MCF 10A (cell line): ENCODE data around the gene UBAP1L. TPM values are rescaled to one million over a fixed set of nuclear protein-coding genes. Genes with fewer than 3 reads are reported as not detected.

Experiments
- BruUV-seq: library from RNA; stranded (reverse); fragments of 400-500 nt; replicated peaks from 2 replicates; lab custom pipeline; 2021; lab: Mats Ljungman, UMichigan
- CTCF ChIA-PET: fragments of 300-600 bp; sonication (Branson Sonifier 250); formaldehyde crosslinking; extraction: SDS; loops from one replicate; lab custom pipeline; 2021; ENCODE audit warnings: antibody characterized with exemption, inconsistent platforms; lab: Yijun Ruan, JAX
- POLR2A ChIA-PET: fragments of 300-600, 350-650 bp; sonication (Branson Sonifier 250); formaldehyde crosslinking; extraction: SDS; loops from one replicate; lab custom pipeline; 2020; ENCODE audit warnings: antibody characterized with exemption, inconsistent platforms; lab: Yijun Ruan, JAX
- DNase-seq: peaks from one replicate; pipeline ENCODE4 v3.0.0-alpha.2; 2018; ENCODE audit not compliant: unreplicated experiment
- H3K27ac Mint-ChIP-seq: one replicate; pipeline ENCODE4 v1.8.0; 2022; ENCODE audit warnings: mild to moderate bottlenecking, low read depth, mixed read lengths; ENCODE audit not compliant: unreplicated experiment
- H3K27me3 Mint-ChIP-seq: one replicate; pipeline ENCODE4 v1.8.0; 2022; ENCODE audit warnings: mixed read lengths; ENCODE audit not compliant: insufficient read depth, unreplicated experiment
- H3K36me3 Mint-ChIP-seq: one replicate; pipeline ENCODE4 v1.8.0; 2022; ENCODE audit warnings: mild to moderate bottlenecking, moderate library complexity, mixed read lengths; ENCODE audit not compliant: insufficient read depth, unreplicated experiment
- H3K4me1 Mint-ChIP-seq: one replicate; pipeline ENCODE4 v1.8.0; 2022; ENCODE audit warnings: mixed read lengths; ENCODE audit not compliant: insufficient read depth, unreplicated experiment
- H3K4me3 Mint-ChIP-seq: one replicate; pipeline ENCODE4 v1.8.0; 2022; ENCODE audit warnings: mild to moderate bottlenecking, moderate library complexity, mixed read lengths; ENCODE audit not compliant: unreplicated experiment
- H3K9me3 Mint-ChIP-seq: one replicate; pipeline ENCODE4 v1.8.0; 2022; ENCODE audit warnings: mixed read lengths; ENCODE audit not compliant: unreplicated experiment
- intact Hi-C: fragments of 100-400 bp; cut with micrococcal nuclease; formaldehyde crosslinking; loops from 2 replicates; pipeline ENCODE4 v1.14.1; 2022
- total RNA-seq: library from RNA; stranded (reverse); gene quantifications from 2 replicates; pipeline ENCODE4 v1.2.3, GENCODE V29; 2022
- TF ChIP-seq, protein P1 (sequence below): fragments of 200-600 bp; IDR thresholded peaks from one replicate; pipeline ENCODE4 v1.8.0; 2022; ENCODE audit warnings: antibody characterized with exemption, mild to moderate bottlenecking; ENCODE audit not compliant: unreplicated experiment

UBAP1L gene
- total RNA-seq, 1 experiment from 2014 or later, result 3.0 TPM

DNA sequence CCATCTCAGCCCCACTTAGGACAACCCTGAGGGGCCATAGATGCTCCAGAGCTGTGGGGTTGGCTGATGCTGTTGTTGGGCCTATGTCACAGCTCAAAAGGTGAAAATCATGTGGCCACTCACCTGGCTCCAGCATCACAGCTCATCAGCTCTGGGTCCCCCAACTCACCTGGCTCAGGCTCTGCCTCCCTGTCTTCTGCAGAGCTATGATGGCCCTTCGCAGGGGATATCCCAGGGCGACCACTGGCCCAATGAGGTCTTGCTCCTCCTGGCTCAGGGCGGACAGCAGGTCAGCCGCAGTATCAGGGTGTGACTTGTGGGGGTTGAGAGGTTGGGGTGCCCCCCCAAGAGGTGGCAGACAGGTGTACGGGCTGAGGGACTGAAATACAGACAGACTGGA, 15.7 kb downstream of the UBAP1L start:
- BruUV-seq, result no TSS peak
- no peak for DNase-seq
- Mint-ChIP-seq H3K27me3 (no peaks in the 10 kb centered on the region), H3K27ac (no peak overlapping the region), H3K9me3 (no peaks in the 10 kb centered on the region), H3K36me3 (peaks cover 31% of the 10 kb centered on the region), H3K4me3 (no peak overlapping the region), H3K4me1 (no peaks in the 10 kb centered on the region)
- TF ChIP-seq, protein P1, sequence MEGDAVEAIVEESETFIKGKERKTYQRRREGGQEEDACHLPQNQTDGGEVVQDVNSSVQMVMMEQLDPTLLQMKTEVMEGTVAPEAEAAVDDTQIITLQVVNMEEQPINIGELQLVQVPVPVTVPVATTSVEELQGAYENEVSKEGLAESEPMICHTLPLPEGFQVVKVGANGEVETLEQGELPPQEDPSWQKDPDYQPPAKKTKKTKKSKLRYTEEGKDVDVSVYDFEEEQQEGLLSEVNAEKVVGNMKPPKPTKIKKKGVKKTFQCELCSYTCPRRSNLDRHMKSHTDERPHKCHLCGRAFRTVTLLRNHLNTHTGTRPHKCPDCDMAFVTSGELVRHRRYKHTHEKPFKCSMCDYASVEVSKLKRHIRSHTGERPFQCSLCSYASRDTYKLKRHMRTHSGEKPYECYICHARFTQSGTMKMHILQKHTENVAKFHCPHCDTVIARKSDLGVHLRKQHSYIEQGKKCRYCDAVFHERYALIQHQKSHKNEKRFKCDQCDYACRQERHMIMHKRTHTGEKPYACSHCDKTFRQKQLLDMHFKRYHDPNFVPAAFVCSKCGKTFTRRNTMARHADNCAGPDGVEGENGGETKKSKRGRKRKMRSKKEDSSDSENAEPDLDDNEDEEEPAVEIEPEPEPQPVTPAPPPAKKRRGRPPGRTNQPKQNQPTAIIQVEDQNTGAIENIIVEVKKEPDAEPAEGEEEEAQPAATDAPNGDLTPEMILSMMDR, result no peak
- intact Hi-C loops, result no loop called here
- CTCF ChIA-PET, result interaction anchor here (0.6 to 0.8 kb wide), 2 partner anchors 11 to 45 kb away, joined by 3 read pairs; no protein-coding TSS in a partner anchor
- POLR2A ChIA-PET, result no interaction called here

DNA sequence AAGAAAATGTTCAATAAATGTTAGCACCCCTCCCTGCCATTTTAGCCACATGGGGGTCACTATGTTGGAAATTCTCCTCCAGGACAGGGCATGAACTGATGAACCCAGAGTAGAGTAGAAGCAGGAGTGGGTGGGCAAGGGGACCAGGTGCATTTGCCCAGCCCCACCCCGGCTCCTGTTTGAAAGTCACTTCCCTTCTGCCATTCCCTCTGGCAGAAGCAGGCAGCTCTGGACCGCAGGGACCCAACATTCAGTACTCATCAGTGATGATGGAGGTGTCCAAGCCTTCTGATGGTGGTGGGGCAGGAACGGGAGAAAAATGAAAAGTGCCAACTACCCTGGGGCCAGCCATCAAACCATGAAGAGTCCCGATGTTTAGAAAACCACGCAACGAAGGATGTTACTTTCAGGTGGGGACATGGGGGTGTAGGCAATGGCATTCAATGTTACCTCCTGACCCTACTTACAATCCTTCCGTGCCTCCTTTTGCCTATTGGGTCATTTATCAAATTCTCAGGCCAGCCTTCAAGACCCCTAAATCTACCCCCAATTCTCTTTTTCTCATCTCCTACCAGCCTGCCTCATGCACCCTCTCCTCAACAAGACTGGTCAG, 17.2 kb downstream of the UBAP1L start:
- no TSS peak for BruUV-seq
- Mint-ChIP-seq H3K27ac (no peak overlapping the region), H3K9me3 (no peaks in the 10 kb centered on the region), H3K27me3 (no peaks in the 10 kb centered on the region), H3K4me1 (no peaks in the 10 kb centered on the region), H3K36me3 (peaks cover 18% of the 10 kb centered on the region), H3K4me3 (no peak overlapping the region)
- ChIA-PET POLR2A (no interaction called here), CTCF (interaction anchor here (1.5 kb wide), 1 partner anchor 17 kb away, joined by 4 read pairs; the partner anchor contains the start of gene UBAP1L)
- intact Hi-C loops, result no loop called here
- DNase-seq, result no peak
- TF ChIP-seq, protein P1, result no peak

DNA sequence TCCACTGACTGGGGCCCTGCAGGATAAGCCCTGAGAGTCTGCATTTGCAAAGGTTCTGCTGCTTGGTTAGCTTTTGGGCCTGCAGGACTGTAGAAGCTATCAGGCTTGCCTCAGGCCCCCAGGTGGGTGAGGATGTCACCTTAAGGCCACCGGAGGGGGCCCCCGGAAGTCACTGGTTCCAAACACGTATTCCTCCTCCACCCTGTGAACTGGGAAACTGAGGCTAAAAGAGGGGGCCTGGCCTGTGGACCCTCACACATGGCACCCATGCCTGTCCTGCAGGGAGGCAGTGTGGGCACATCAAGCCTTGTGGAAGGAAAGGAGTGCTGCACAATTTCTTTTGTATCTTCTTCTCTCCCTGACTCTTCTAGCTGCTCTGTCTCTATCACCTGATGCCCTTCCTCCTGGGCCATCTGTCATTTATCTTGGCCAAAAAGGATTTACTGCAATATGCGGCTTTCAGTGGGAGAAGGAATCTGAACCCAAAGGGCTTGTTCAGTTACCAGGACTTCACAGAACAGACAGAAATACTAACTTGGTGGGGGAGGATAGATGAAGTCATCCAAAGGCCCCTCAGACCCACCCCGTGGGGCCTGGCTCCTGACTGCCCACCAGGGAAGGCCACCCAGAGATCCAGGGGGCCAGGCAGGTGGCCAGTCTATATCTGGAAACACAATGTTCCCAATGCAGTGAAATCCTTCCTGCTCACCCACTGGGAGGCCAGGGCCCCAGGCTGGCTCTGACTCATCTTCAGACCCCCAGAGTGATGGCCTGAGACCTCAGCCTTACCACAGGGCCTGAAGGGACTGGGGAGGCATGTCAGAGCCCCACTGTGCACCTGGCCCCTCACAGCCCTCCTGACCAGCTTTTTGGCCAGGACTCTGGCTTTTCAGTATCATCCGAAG, 18.3 kb downstream of the UBAP1L start:
- Mint-ChIP-seq H3K4me3 (no peak overlapping the region), H3K27ac (no peak overlapping the region), H3K4me1 (no peaks in the 10 kb centered on the region), H3K36me3 (peaks cover 16% of the 10 kb centered on the region), H3K27me3 (no peaks in the 10 kb centered on the region), H3K9me3 (no peaks in the 10 kb centered on the region)
- ChIA-PET CTCF (interaction anchor here (0.5 to 1.5 kb wide), 5 partner anchors 9 to 112 kb away, joined by 3 to 4 read pairs (median 4); partner anchors contain the start of gene UBAP1L), POLR2A (no interaction called here)
- TF ChIP-seq, protein P1, result no peak
- no peak for DNase-seq
- intact Hi-C loops, result no loop called here
- no TSS peak for BruUV-seq

DNA sequence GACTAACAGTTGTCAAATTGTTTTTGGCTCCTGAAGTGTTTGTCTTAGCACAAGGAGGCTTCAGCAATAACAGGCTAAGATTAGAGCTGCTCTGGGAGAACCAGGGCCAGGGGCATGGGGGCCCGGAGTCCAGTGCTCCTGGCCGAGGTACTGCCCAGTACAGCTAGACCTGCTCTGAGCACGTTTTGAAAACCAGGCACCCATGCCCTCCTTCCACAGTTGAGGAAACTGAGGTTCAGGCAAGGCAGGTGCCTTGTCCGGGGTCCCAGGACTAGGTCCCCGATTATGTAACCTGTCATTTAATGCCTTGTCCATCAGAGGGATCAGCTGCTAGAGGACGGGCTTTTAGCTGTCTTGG, 19.3 kb downstream of the UBAP1L start:
- no peak overlapping the region for H3K27ac Mint-ChIP-seq
- no TSS peak for BruUV-seq
- H3K9me3 Mint-ChIP-seq, result no peaks in the 10 kb centered on the region
- H3K4me3 Mint-ChIP-seq, result no peak overlapping the region
- no peak for DNase-seq
- intact Hi-C loops, result no loop called here
- TF ChIP-seq, protein P1, result no peak
- H3K36me3 Mint-ChIP-seq, result peaks cover 6% of the 10 kb centered on the region
- ChIA-PET POLR2A (interaction anchor here (0.6 kb wide), 1 partner anchor 395 kb away, joined by 3 read pairs; no protein-coding TSS in a partner anchor), CTCF (interaction anchor here (0.5 to 1.2 kb wide), 3 partner anchors 44 to 111 kb away, joined by 3 to 4 read pairs (median 3); no protein-coding TSS in a partner anchor)
- H3K4me1 Mint-ChIP-seq, result no peaks in the 10 kb centered on the region
- no peaks in the 10 kb centered on the region for H3K27me3 Mint-ChIP-seq
